ENCODE results near the gene MTERF4.

GRCh38 chr2:241074901-241075540 is 27.1 kb downstream of the MTERF4 start:
- TF ChIP-seq ZFP3 (CRISPR knock-in tag; IDR thresholded peaks at IDR 0.05) (no peak), PATZ1 (CRISPR knock-in tag; IDR thresholded peaks at IDR 0.05; ENCODE audit: borderline replicate concordance) (no peak), ZFP30 (CRISPR knock-in tag; IDR thresholded peaks at IDR 0.05) (no peak), POU6F1 (CRISPR knock-in tag; IDR thresholded peaks at IDR 0.05; ENCODE audit: borderline replicate concordance, low read depth) (no peak), RARB (CRISPR knock-in tag; IDR thresholded peaks at IDR 0.05) (no peak), TOX (CRISPR knock-in tag; IDR thresholded peaks at IDR 0.05; ENCODE audit: borderline replicate concordance) (no peak), ARNTL (CRISPR knock-in tag; IDR thresholded peaks at IDR 0.05; ENCODE audit: borderline replicate concordance, low read depth) (no peak), CREB5 (CRISPR knock-in tag; IDR thresholded peaks at IDR 0.05; ENCODE audit: low read depth) (no peak), ESRRG (CRISPR knock-in tag; IDR thresholded peaks at IDR 0.05) (no peak), OSR1 (CRISPR knock-in tag; IDR thresholded peaks at IDR 0.05) (no peak), ISL1 (CRISPR knock-in tag; IDR thresholded peaks at IDR 0.05) (no peak)
